ENCODE data around the gene PRB2.
"Not testable (repeated sequence)": the region's sequence is repeated elsewhere in the genome, so short reads cannot be mapped to it uniquely, and the experiment has no call there.

DNA sequence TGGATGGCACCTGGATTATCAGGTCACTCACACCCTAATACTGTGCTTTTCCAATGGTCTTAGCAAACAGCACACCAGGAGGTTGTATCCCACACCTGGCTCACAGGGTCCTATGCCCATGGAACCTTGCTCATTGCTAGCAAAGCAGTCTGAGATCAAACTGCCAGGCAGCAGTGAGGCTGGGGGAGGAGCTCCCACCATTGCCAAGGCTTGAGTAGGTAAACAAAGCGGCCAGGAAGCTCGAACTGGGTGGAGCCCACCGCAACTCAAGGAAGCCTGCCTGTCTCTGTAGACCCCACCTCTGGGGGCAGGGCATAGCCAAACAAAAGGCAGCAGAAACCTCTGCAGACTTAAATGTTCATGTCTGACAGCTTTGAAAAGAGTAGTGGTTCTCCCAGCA is 17.9 kb downstream of the PRB2 start:
- TF ChIP-seq, protein P1, sequence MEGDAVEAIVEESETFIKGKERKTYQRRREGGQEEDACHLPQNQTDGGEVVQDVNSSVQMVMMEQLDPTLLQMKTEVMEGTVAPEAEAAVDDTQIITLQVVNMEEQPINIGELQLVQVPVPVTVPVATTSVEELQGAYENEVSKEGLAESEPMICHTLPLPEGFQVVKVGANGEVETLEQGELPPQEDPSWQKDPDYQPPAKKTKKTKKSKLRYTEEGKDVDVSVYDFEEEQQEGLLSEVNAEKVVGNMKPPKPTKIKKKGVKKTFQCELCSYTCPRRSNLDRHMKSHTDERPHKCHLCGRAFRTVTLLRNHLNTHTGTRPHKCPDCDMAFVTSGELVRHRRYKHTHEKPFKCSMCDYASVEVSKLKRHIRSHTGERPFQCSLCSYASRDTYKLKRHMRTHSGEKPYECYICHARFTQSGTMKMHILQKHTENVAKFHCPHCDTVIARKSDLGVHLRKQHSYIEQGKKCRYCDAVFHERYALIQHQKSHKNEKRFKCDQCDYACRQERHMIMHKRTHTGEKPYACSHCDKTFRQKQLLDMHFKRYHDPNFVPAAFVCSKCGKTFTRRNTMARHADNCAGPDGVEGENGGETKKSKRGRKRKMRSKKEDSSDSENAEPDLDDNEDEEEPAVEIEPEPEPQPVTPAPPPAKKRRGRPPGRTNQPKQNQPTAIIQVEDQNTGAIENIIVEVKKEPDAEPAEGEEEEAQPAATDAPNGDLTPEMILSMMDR (IDR thresholded peaks at IDR 0.05), result not testable (repeated sequence)
- TF ChIP-seq POLR2A (IDR thresholded peaks at IDR 0.05), result not testable (repeated sequence)

All from heart left ventricle (tissue), 13 donors.